Rectal smooth muscle tissue (tissue), 1 donor: ENCODE results near the gene ELP2.
A peak's percentile ranks its signal among the peaks of the same experiment; 100 is the strongest.

Experiments
- H3K27ac ChIP-seq: one replicate; pipeline ENCODE4 v1.7.0; 2013; ENCODE audit warnings: low read depth, low read length, inconsistent platforms
- H3K27me3 ChIP-seq: one replicate; pipeline ENCODE4 v1.7.0; 2013; ENCODE audit warnings: low read length; ENCODE audit not compliant: control insufficient read depth, insufficient read depth
- H3K36me3 ChIP-seq: one replicate; pipeline ENCODE4 v1.7.0; 2013; ENCODE audit warnings: low read length; ENCODE audit not compliant: control insufficient read depth, insufficient read depth
- H3K4me1 ChIP-seq: one replicate; pipeline ENCODE4 v1.7.0; 2013; ENCODE audit warnings: low read length; ENCODE audit not compliant: control insufficient read depth, insufficient read depth
- H3K4me3 ChIP-seq: one replicate; pipeline ENCODE4 v1.7.0; 2013; ENCODE audit warnings: low read length
- H3K9ac ChIP-seq: one replicate; pipeline ENCODE4 v1.7.0; 2013; ENCODE audit warnings: low read length

ELP2 gene

DNA sequence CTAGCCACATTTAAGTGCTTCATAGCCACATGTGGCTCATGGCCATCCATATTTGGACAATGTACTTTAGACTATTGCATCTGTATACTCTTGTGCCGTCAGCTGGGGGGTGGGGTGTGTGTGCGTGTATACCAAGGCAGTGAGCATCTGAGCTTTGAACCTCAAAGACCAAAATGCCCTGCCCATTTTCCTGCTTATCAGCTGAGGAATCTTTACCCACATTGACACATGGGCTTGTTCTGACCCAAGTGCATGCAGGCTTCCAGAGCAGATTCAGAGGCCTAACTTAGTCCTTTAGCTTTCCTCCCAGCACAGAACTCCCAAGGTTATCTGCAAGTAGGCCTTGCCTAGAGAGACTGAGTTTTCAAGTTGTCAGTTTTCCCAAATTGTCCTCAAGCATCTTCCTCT lies 46.5 kb downstream of the ELP2 start:
- Histone ChIP-seq H3K4me3 (no peak overlapping the region), H3K4me1 (no peaks in the 10 kb centered on the region), H3K27ac (no peak overlapping the region), H3K27me3 (no peaks in the 10 kb centered on the region), H3K9ac (no peak overlapping the region), H3K36me3 (peaks cover 10% of the 10 kb centered on the region)

DNA sequence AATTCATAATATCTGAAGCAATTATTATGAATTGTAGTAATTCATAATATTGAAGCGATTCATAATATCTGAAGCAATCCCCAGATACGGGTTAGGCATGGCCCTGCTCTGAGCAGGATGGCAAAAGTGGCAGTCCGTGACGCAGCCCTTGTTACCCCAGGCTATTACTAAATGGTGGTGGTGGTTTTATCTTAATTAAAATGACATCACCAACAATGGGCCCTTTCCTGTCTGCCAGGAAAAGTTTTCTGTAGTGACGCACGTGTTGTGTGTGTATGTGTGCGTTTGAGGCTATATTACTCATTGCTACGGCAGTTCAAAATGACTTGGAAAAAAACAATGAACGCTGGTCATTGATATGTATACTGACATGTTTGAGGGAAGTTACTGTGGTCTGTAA lies 47.0 kb downstream of the ELP2 start:
- no peaks in the 10 kb centered on the region for H3K4me1 ChIP-seq
- H3K27me3 ChIP-seq = no peaks in the 10 kb centered on the region
- H3K9ac ChIP-seq = no peak overlapping the region
- H3K4me3 ChIP-seq = no peak overlapping the region
- H3K27ac ChIP-seq = no peak overlapping the region
- peaks cover 10% of the 10 kb centered on the region for H3K36me3 ChIP-seq

DNA sequence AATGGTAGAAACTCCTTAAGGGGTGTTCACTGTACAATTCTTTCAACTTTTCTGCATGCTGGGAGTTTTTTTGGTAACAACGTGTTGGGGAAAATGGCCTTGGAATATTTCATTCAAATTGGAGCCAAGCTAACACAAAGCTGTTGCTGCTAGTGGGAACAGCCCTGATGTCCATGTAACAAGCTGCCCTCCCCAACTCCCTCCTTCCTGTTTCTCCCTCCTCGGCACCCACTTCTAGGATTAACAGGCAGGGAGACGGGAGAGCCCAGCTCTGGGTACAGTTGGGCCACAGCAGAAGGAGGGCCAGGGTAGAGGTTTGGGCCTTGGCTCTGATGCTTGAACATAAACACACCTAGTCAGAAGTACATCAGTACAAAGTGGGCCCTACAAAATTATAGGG lies 48.2 kb downstream of the ELP2 start:
- no peak overlapping the region for H3K27ac ChIP-seq
- no peaks in the 10 kb centered on the region for H3K4me1 ChIP-seq
- no peak overlapping the region for H3K4me3 ChIP-seq
- no peak overlapping the region for H3K9ac ChIP-seq
- H3K36me3 ChIP-seq = peaks cover 10% of the 10 kb centered on the region
- no peaks in the 10 kb centered on the region for H3K27me3 ChIP-seq

DNA sequence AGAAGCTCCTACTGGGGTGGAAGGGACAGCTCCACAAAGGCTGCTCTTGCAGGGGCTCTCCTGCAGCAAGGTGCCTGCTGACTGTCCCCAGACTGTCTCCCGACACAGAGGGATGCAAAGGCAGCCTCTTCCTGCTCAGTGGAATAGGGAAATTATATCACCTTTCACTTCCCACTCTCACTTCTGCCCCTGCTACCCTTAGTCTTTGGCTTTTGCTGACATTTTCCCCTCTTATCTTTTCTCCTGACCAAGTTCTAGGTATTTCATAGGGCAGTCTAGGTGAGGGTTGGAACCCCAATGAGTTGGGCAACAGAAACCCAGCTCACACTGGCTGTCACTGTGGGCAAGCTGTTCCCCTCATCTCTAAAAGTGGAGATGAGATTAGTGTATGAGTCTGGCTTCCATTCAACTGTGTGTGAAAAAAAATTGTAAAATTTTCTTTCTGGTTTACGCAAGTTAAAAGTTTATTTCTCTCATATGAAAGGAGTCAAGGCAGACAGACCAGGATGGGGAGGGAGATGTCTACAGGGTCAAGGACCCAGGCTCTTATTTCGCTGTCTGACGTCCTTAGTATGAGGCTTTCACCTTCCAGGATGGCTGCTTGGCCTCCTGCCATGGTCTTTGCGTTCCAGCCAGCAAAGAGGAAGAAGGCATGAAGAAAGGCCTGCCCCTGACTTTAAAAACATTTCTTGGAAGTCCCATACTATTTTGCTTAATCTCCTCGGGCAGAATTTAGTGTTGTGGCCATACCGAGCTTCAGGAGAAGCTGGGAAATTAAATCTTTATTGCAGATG lies 50.1 kb downstream of the ELP2 start:
- Histone ChIP-seq H3K4me3 (no peak overlapping the region), H3K9ac (no peak overlapping the region), H3K4me1 (no peaks in the 10 kb centered on the region), H3K27ac (no peak overlapping the region), H3K36me3 (peaks cover 10% of the 10 kb centered on the region), H3K27me3 (no peaks in the 10 kb centered on the region)

DNA sequence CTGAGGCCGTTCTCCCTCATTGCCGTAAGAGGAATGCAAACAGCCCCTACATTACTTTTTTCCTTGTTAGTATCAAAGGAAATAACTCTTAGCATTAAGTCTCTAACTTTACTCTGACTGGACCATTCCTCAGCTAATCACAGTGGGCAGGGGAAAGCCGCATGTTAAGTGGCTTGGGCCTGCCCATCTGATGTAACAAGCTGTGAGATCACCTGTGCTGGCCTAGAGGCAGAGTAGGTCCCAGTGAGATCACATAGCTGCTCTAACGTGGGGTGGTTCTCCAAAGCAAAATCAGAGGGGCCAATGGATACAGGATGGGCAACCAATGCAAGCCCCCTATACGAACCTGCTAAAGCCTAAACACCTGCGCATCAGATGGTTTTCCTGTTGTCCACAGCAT lies 51.7 kb downstream of the ELP2 start:
- H3K9ac ChIP-seq = no peak overlapping the region
- H3K27me3 ChIP-seq = no peaks in the 10 kb centered on the region
- H3K4me1 ChIP-seq = no peaks in the 10 kb centered on the region
- H3K36me3 ChIP-seq = peaks cover under 1% of the 10 kb centered on the region
- H3K4me3 ChIP-seq = no peak overlapping the region
- H3K27ac ChIP-seq = no peak overlapping the region

DNA sequence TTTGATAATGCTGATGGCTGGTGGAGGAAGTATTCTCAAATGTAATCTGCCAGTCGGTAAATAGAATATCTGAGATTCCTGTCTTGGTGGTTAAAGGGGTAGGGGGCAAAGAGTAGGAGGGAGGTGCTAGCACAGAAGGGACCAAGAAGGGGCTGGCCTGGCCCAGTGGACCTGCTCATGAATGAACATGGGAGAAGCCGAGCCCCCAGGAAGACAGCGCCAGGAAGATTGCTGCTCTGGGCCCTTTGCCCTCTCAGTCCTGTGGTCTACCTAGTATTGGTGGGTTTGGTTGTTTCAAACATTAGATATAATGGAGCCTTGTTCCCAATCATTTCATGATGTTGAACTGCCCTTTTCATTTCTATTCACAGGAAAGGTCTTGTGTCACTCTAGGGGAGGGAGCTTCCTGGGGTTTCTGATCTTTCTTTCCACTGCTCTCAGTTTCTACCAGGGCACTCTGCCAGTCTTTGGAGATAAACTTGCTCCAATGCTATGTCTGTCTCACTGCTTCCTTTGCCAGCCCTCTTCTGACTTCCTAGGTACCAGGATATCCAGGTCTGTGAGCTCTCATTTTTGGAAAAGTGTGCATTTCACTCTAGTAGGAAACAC lies 52.3 kb downstream of the ELP2 start:
- H3K27me3 ChIP-seq = no peaks in the 10 kb centered on the region
- no peaks in the 10 kb centered on the region for H3K36me3 ChIP-seq
- H3K4me1 ChIP-seq = peaks cover 2% of the 10 kb centered on the region
- no peak overlapping the region for H3K27ac ChIP-seq
- H3K9ac ChIP-seq = no peak overlapping the region
- H3K4me3 ChIP-seq = no peak overlapping the region

DNA sequence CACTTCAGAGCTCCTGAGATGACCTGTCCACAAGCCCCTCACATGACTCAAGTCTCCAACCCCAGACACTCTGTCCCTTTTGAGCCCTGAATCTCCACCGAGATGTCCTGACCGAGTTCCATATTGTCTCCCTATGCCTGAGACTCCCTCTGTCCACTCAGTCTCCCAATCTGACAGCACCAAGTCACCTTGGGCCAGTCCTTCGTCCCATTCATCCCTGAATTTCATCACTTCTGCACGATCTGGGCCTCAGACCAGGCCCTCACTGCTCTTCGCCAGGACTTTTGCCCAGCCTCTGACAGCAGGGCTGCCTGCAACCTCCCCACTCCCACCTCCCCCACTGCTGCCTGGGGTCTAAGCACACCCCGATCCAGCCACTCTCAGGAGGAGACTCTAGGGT lies 53.3 kb downstream of the ELP2 start:
- H3K4me3 ChIP-seq = no peak overlapping the region
- H3K36me3 ChIP-seq = no peaks in the 10 kb centered on the region
- H3K27me3 ChIP-seq = no peaks in the 10 kb centered on the region

DNA sequence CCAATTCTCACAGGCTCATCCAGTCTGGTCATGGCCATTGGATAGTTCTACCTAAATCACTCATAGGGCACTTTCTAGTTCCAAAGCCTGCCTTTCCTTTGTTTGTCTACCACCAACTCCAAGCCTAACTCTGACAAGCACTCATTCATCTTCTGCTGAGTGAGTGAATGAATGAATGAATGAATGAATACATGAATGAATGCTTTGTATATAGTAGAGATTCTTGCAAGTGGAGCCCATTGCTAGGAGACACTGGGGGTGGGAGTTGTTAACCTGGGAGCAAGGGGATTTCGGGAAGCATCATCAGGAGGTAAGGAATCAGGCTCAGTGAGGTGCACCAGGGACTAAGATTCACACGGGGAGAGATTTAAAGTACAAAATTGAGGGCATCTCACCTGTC lies 54.3 kb downstream of the ELP2 start:
- Histone ChIP-seq H3K36me3 (no peaks in the 10 kb centered on the region), H3K4me3 (no peak overlapping the region), H3K4me1 (peaks cover 2% of the 10 kb centered on the region), H3K27ac (no peak overlapping the region), H3K27me3 (no peaks in the 10 kb centered on the region), H3K9ac (no peak overlapping the region)

More for the DNA sequence above, 53.3 kb downstream of the ELP2 start:
- H3K9ac ChIP-seq = no peak overlapping the region
- H3K4me1 ChIP-seq = peaks cover 2% of the 10 kb centered on the region
- no peak overlapping the region for H3K27ac ChIP-seq

DNA sequence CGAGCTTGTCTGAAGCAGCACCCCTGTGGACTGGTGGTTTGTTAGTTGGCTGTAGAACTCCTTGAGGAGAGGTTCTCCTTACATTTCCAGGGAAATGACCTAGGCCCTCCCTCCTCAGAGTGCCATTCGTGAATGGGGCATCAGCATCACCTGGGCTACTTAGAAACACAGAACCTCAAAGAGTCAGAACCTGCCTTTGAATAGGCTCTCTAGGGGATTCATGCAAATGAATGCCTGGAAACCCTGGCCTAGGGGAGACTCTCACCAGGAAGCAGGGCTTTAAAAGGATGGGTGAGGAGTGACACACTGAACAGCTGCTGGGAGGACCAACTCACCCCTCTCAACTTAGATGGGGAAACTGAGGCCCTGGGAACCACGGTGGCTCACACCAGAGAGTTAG lies 55.5 kb downstream of the ELP2 start:
- no peak overlapping the region for H3K4me3 ChIP-seq
- no peak overlapping the region for H3K9ac ChIP-seq
- H3K27ac ChIP-seq = no peak overlapping the region
- H3K36me3 ChIP-seq = no peaks in the 10 kb centered on the region
- H3K27me3 ChIP-seq = no peaks in the 10 kb centered on the region
- H3K4me1 ChIP-seq = peaks cover 2% of the 10 kb centered on the region

DNA sequence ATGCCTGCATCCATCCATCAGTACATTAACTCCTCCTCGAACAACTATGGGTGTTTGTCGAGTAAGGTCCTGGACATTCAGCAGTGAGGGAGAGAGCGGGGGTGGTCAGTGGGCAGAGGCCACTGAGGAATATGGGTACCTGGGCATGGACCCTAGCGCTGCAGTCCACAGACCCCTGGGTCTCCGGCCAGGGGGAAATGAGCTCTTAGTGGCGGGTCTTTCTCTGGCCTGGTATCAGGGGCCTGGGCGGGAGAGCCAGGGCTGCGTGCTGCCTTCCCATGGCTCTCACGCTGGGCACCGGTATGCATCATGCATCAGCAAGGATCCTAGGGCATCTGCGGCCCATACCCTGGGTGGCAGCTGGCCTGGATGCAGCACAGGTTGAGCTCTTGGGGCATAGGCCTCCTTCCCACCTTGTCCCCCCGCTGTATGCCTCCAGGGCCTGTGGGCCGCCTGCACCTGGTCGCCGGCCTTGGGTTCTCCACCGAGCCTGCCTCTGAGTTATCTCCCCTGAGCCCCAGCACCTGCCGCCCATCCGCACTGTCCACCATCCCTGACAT lies 56.3 kb downstream of the ELP2 start:
- H3K4me1 ChIP-seq = peaks cover 2% of the 10 kb centered on the region
- no peaks in the 10 kb centered on the region for H3K36me3 ChIP-seq
- no peak overlapping the region for H3K27ac ChIP-seq
- peak overlapping the region; percentile 77 for H3K4me3 ChIP-seq
- H3K27me3 ChIP-seq = no peaks in the 10 kb centered on the region
- H3K9ac ChIP-seq = no peak overlapping the region

DNA sequence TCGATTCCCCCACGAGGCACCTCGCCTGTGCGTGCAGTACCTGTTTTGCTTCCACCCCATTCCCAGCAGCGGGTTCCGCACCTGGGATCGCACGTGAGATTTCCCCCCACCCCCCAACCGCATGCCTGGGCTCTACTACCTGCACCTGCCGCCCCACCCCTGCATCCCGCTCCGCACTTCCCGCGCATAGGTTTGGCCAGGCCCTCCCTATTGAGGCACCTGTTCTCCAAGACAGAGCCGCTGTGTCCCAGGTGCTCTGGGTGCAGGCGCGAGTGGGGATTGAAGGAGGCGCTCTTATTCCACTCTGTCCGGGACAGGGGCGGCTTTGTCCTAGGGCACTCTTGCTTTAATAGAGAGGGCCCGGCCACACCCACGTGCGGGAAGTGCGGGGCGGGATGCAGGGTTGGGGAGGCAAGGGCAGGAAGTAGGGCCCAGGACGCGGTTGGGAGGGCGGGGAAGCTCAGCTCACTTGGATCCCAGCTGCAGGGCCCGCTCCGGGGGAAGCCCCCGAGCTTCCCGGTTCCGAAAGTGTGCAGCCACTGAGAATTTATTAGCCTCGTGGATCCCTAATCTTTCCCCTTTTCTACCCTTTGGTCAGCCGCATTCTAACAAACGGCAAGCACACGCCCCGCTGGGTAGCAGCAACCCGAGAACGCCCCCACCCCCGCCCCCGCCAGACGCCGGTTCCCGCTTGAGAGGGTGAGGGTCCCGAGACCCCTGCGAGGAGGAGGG lies 56.9 kb downstream of the ELP2 start:
- no peaks in the 10 kb centered on the region for H3K27me3 ChIP-seq
- peak overlapping the region; percentile 77 for H3K4me3 ChIP-seq
- H3K36me3 ChIP-seq = no peaks in the 10 kb centered on the region
- H3K27ac ChIP-seq = no peak overlapping the region
- H3K9ac ChIP-seq = peak overlapping the region; percentile 29
- H3K4me1 ChIP-seq = peaks cover 2% of the 10 kb centered on the region

DNA sequence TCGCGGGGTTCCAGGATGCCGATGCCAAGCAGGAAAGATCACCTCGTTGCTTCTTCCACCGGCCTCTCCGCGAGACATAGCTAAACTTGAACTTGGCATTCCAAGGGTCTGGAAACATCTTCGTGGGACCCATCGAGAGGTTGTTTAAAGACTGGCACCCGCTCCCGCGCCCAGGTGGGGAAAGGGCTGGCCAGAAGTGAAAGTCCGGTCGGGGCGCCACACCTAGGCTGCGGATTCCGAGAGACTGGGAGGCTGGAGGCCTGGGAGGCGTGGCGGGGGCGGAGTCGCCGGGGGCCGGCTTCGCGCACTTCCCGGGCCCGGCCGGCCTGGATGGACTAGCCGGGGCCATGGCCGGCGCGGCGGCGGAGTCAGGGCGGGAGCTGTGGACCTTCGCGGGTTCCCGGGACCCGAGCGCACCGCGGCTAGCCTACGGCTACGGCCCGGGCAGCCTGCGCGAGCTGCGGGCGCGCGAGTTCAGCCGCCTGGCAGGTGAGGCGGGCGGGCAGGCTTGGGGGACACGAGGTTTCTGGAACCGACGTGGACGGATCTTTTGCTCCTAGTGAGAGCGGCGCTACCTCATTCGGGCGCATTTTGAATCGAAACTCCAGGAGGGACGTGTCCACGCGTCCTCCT lies 57.6 kb downstream of the ELP2 start, which contains the start of gene MOCOS:
Gene MOCOS, plus strand, starts transcription at position 305 of the 633 bp plus-strand sequence. Its CDS starts 43 bp downstream, at position 348.
- Histone ChIP-seq H3K36me3 (no peaks in the 10 kb centered on the region), H3K4me1 (peaks cover 2% of the 10 kb centered on the region), H3K27me3 (no peaks in the 10 kb centered on the region), H3K4me3 (peak within 1 kb of the TSS; percentile 77), H3K27ac (no peak within 1 kb of the TSS), H3K9ac (peak within 1 kb of the TSS; percentile 57)
